Measurements from ENCODE around the gene MSH6.

Gene MSH6

GRCh38 chr2:47782671-47783485 lies at the start of gene MSH6:
Gene MSH6 (plus strand): TSS chr2:47783145. CDS start chr2:47783234, 89 bp downstream.
- DNase-seq (ENCODE audit: low read depth in 2 of 2, low spot score in 1 of 2): peak; percentile 63 to 73

- no peak for DNase-seq (ENCODE audit: low read depth in 2 of 2, low spot score in 1 of 2)
These were observed 47.6 kb upstream of the MSH6 start for GRCh38 chr2:47735136-47735869.

- DNase-seq (ENCODE audit: low read depth in 2 of 2, low spot score in 1 of 2): no peak
These were observed 47.0 kb upstream of the MSH6 start for GRCh38 chr2:47735912-47736311.

GRCh38 chr2:47737191-47737975 lies 45.6 kb upstream of the MSH6 start:
- no peak for DNase-seq (ENCODE audit: low read depth in 2 of 2, low spot score in 1 of 2)

GRCh38 chr2:47738331-47738730 lies 44.6 kb upstream of the MSH6 start:
- DNase-seq (ENCODE audit: low read depth in 2 of 2, low spot score in 1 of 2): no peak

GRCh38 chr2:47741101-47741500 lies 41.8 kb upstream of the MSH6 start:
- no peak for DNase-seq (ENCODE audit: low read depth in 2 of 2, low spot score in 1 of 2)

GRCh38 chr2:47741637-47742036 lies 41.3 kb upstream of the MSH6 start:
- DNase-seq (ENCODE audit: low read depth in 2 of 2, low spot score in 1 of 2): no peak

- DNase-seq (ENCODE audit: low read depth in 2 of 2, low spot score in 1 of 2): no peak
These were observed 38.9 kb upstream of the MSH6 start for GRCh38 chr2:47744074-47744473.

- no peak for DNase-seq (ENCODE audit: low read depth in 2 of 2, low spot score in 1 of 2)
These were observed 35.1 kb upstream of the MSH6 start for GRCh38 chr2:47747878-47748277.

GRCh38 chr2:47751856-47752414 lies 31.0 kb upstream of the MSH6 start:
- DNase-seq (ENCODE audit: low read depth in 2 of 2, low spot score in 1 of 2): no peak

GRCh38 chr2:47767497-47767844 lies 15.5 kb upstream of the MSH6 start:
- no peak for DNase-seq (ENCODE audit: low read depth in 2 of 2, low spot score in 1 of 2)

- DNase-seq (ENCODE audit: low read depth in 2 of 2, low spot score in 1 of 2): peak; percentile 53 to 55
These were observed 14.9 kb upstream of the MSH6 start for GRCh38 chr2:47767880-47768609.

- no peak for DNase-seq (ENCODE audit: low read depth in 2 of 2, low spot score in 1 of 2)
These were observed 13.6 kb upstream of the MSH6 start for GRCh38 chr2:47769318-47769717.

- DNase-seq (ENCODE audit: low read depth in 2 of 2, low spot score in 1 of 2): no peak
These were observed 11.7 kb upstream of the MSH6 start for GRCh38 chr2:47771211-47771610.

GRCh38 chr2:47772343-47772742 lies 10.6 kb upstream of the MSH6 start:
- DNase-seq (ENCODE audit: low read depth in 2 of 2, low spot score in 1 of 2): no peak

- DNase-seq (ENCODE audit: low read depth in 2 of 2, low spot score in 1 of 2): no peak
These were observed 8.4 kb upstream of the MSH6 start for GRCh38 chr2:47774567-47774966.

GRCh38 chr2:47777277-47777937 lies 5.5 kb upstream of the MSH6 start:
- DNase-seq (ENCODE audit: low read depth in 2 of 2, low spot score in 1 of 2): no peak

GRCh38 chr2:47778698-47779425 lies 4.1 kb upstream of the MSH6 start:
- DNase-seq (ENCODE audit: low read depth in 2 of 2, low spot score in 1 of 2): no peak

GRCh38 chr2:47779426-47779790 lies 3.5 kb upstream of the MSH6 start:
- no peak for DNase-seq (ENCODE audit: low read depth in 2 of 2, low spot score in 1 of 2)

- no peak for DNase-seq (ENCODE audit: low read depth in 2 of 2, low spot score in 1 of 2)
These were observed 619 bp upstream of the MSH6 start for GRCh38 chr2:47782381-47782670.

Data from stimulated activated CD8-positive, alpha-beta memory T cell treated with anti-CD3 and anti-CD28 coated beads, Interleukin-4, amount 100 ng/mL, for 1 hour (primary cell).